Body of pancreas (tissue), 4 donors: ENCODE measurements around the gene ARHGEF4. TPM values are rescaled to one million over a fixed set of nuclear protein-coding genes. Genes with fewer than 3 reads are reported as not detected.

Source experiments
- ATAC-seq: fragments of 150-250 bp; one replicate; pipeline ENCODE4 v1.9.1; 2016
- DNase-seq, 4 donors: peaks; one replicate each; pipeline ENCODE4 v3.0.0-alpha.2; 2019
- H3K27ac ChIP-seq, 4 donors: fragments of 200-600 bp; sonication (generic); 1 replicate in 3 of 4; 2 replicates in 1 of 4; pipeline versions ENCODE4 v1.5.1 to v1.6.1; 2016 to 2019; ENCODE audit warnings: mild to moderate bottlenecking in 1 of 4, mixed read lengths in 1 of 4, moderate library complexity in 1 of 4
- H3K27me3 ChIP-seq, 2 donors: fragments of 200-600 bp; sonication (generic); one replicate each; pipeline ENCODE4 v1.6.0; 2016; ENCODE audit warnings: mild to moderate bottlenecking in 1 of 2
- H3K36me3 ChIP-seq, 2 donors: fragments of 200-600 bp; sonication (generic); replicated peaks in 1 of 2; 2 replicates each; pipeline ENCODE4 v1.5.1; 2016; ENCODE audit warnings: low read depth in 2 of 2; ENCODE audit not compliant: insufficient read depth in 1 of 2
- H3K4me1 ChIP-seq: fragments of 200-600 bp; sonication (generic); one replicate; pipeline ENCODE4 v1.6.0; 2016
- H3K4me3 ChIP-seq, 2 donors: fragments of 200-600 bp; sonication (generic); 1 replicate in 1 of 2; 2 replicates in 1 of 2; pipeline ENCODE4 v1.5.1; 2016 to 2019
- H3K9me3 ChIP-seq, 3 donors: fragments of 200-600 bp; sonication (generic); 1 replicate in 2 of 3; 2 replicates in 1 of 3; pipeline ENCODE4 v1.5.1; 2016
- POLR2A ChIP-seq, 3 donors: fragments of 450-650 bp; IDR thresholded peaks; one replicate each; pipeline ENCODE4 v1.6.1; 2016; ENCODE audit warnings: antibody characterized with exemption in 3 of 3, mild to moderate bottlenecking in 2 of 3
- WGBS, 2 donors: methylation state at CpG; one replicate each; pipeline ENCODE4 v1.1.5; 2017; 5-methylcytosine and 5-hydroxymethylcytosine counted together
- intact Hi-C: fragments of 100-400 bp; cut with DNase I; formaldehyde crosslinking; loops from one replicate; pipeline ENCODE4 v1.15.1; 2023
- total RNA-seq, 2 donors: library from RNA; depleted of rRNA; stranded (reverse); fragments of >200 nt; gene quantifications; one replicate each; pipeline ENCODE4 v1.1.0, GENCODE V29; 2016
- TF ChIP-seq, protein P1 (sequence below), 7 experiments: fragments of 450-650 bp in 4 of 7; fragments of 200-600 bp in 3 of 7; sonication (generic) in 3 of 7; IDR thresholded peaks; one replicate each; pipeline ENCODE4 v1.5.1; 2016 to 2019; ENCODE audit warnings: antibody characterized with exemption in 7 of 7

Gene ARHGEF4
- total RNA-seq, 2 donors from 2014 or later: 28.8 to 39.9 TPM

- H3K4me1 ChIP-seq: no peaks in the 10 kb centered on the region
- DNase-seq: no peak
- no peaks in the 10 kb centered on the region for H3K9me3 ChIP-seq
- H3K27ac ChIP-seq: no peak overlapping the region
- intact Hi-C loops: no loop called here
- TF ChIP-seq, protein P1, sequence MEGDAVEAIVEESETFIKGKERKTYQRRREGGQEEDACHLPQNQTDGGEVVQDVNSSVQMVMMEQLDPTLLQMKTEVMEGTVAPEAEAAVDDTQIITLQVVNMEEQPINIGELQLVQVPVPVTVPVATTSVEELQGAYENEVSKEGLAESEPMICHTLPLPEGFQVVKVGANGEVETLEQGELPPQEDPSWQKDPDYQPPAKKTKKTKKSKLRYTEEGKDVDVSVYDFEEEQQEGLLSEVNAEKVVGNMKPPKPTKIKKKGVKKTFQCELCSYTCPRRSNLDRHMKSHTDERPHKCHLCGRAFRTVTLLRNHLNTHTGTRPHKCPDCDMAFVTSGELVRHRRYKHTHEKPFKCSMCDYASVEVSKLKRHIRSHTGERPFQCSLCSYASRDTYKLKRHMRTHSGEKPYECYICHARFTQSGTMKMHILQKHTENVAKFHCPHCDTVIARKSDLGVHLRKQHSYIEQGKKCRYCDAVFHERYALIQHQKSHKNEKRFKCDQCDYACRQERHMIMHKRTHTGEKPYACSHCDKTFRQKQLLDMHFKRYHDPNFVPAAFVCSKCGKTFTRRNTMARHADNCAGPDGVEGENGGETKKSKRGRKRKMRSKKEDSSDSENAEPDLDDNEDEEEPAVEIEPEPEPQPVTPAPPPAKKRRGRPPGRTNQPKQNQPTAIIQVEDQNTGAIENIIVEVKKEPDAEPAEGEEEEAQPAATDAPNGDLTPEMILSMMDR (IDR thresholded peaks at IDR 0.05): no peak
- TF ChIP-seq POLR2A (IDR thresholded peaks at IDR 0.05): no peak
- 61 to 63% methylated on average over 5 to 8 of the region's 8 CpGs for WGBS, 2 donors
- H3K4me3 ChIP-seq: no peak overlapping the region
- H3K36me3 ChIP-seq: no peaks in the 10 kb centered on the region
- no peaks in the 10 kb centered on the region for H3K27me3 ChIP-seq
- no peak for ATAC-seq
Observed at GRCh38 chr2:130824492-130825061, 12.1 kb upstream of the ARHGEF4 start.

GRCh38 chr2:130825231-130825965 lies 11.3 kb upstream of the ARHGEF4 start:
- H3K4me1 ChIP-seq: no peaks in the 10 kb centered on the region
- ATAC-seq (no peak), DNase-seq (no peak)
- intact Hi-C loops: no loop called here
- H3K36me3 ChIP-seq: no peaks in the 10 kb centered on the region
- no peak for TF ChIP-seq POLR2A (IDR thresholded peaks at IDR 0.05)
- TF ChIP-seq, protein P1 (IDR thresholded peaks at IDR 0.05): no peak
- no peak overlapping the region for H3K4me3 ChIP-seq
- no peaks in the 10 kb centered on the region for H3K27me3 ChIP-seq
- 72 to 75% methylated on average over 7 to 14 of the region's 16 CpGs for WGBS, 2 donors
- H3K9me3 ChIP-seq: no peaks in the 10 kb centered on the region
- no peak overlapping the region for H3K27ac ChIP-seq

- no peak overlapping the region for H3K27ac ChIP-seq
- ATAC-seq (no peak), DNase-seq (no peak)
- H3K27me3 ChIP-seq: no peaks in the 10 kb centered on the region
- 74 to 86% methylated on average over 11 to 12 of the region's 13 CpGs for WGBS, 2 donors
- H3K4me1 ChIP-seq: no peaks in the 10 kb centered on the region
- intact Hi-C loops: no loop called here
- TF ChIP-seq, protein P1 (IDR thresholded peaks at IDR 0.05): no peak
- no peak for TF ChIP-seq POLR2A (IDR thresholded peaks at IDR 0.05)
- no peak overlapping the region for H3K4me3 ChIP-seq
- no peaks in the 10 kb centered on the region for H3K36me3 ChIP-seq
- no peaks in the 10 kb centered on the region for H3K9me3 ChIP-seq
Observed at GRCh38 chr2:130825966-130826253, 10.8 kb upstream of the ARHGEF4 start.

DNA sequence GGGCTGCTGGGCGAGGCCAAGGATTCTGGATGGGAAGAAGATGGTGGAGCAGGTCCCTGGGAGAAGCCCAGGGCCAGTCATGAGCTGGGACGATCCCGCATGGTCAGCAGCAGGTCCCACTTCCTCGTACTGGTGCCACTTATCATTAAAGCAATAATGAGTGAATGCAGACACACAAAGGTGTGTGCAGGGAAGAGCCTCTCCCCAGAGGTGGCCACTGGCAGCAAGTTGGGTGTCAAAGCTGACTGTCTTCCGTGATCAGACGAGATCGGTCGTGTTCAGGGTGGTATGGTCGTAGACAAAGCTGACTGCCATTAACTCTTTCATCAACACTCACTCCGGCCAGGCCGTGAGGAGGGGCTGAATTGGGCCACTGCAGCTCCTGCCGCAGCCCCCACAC lies 10.3 kb upstream of the ARHGEF4 start:
- Histone ChIP-seq H3K4me3 (no peak overlapping the region), H3K27ac (no peak overlapping the region), H3K9me3 (no peaks in the 10 kb centered on the region), H3K4me1 (no peaks in the 10 kb centered on the region), H3K36me3 (no peaks in the 10 kb centered on the region), H3K27me3 (no peaks in the 10 kb centered on the region)
- intact Hi-C loops: no loop called here
- ATAC-seq (no peak), DNase-seq (no peak)
- TF ChIP-seq POLR2A (IDR thresholded peaks at IDR 0.05): no peak
- TF ChIP-seq, protein P1 (IDR thresholded peaks at IDR 0.05): no peak
- 80 to 88% methylated on average over 12 of the region's 12 CpGs for WGBS, 2 donors
